ENCODE data around the gene HEATR9.
A peak's percentile ranks its signal among the peaks of the same experiment; 100 is the strongest.

HEATR9 gene

DNA sequence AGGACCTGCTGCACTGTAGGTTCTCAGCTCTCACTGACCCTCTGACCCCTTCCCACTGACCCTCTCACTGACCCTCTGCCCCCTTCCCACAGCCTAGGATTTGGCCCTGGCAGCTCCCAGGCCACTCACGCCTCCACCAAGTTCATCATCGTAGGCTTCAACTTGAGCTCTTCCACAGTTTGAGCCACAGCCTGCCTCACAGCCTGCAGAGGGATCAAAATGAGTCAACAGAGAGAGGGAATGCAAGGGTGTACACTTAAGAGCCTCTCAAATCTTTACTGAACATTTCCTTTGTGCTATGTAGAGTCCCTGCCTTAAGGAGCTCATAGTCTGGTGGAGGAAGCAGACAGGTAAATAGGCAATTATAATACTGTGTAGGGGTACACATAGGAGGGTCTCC is 12.1 kb downstream of the HEATR9 start:
- DNase-seq, result no peak

DNA sequence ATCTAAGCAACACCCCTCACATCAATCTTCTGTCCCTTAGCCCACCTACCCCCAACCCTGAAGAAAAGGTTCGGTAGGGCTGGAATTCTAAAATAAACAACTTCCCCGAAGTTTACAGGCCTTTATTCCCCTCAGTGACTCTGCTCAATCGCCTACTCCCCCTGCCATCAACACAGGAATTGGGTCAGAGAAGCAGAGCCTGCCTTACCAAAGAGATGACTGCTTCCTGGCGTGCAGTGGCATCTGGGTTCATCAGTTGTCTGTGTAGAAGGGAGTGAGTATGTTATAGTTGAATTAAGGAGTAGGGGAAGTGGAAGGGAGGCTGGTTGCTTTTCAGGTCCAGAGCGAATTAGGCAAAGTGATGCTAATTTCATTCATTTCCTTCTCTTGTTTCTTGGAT is 12.7 kb downstream of the HEATR9 start:
- DNase-seq, result no peak

- DNase-seq, result peak; percentile 40
These were observed 19.0 kb downstream of the HEATR9 start for GRCh38 chr17:35849469-35850348.

GRCh38 chr17:35847633-35848373 is 20.9 kb downstream of the HEATR9 start:
- DNase-seq, result no peak

GRCh38 chr17:35847006-35847405 is 21.7 kb downstream of the HEATR9 start:
- no peak for DNase-seq

GRCh38 chr17:35846055-35846809 is 22.5 kb downstream of the HEATR9 start:
- no peak for DNase-seq

- no peak for DNase-seq
These were observed 24.1 kb downstream of the HEATR9 start for GRCh38 chr17:35844547-35844946.

GRCh38 chr17:35843698-35844097 is 25.0 kb downstream of the HEATR9 start:
- no peak for DNase-seq

GRCh38 chr17:35842239-35842638 is 26.5 kb downstream of the HEATR9 start:
- DNase-seq, result no peak

GRCh38 chr17:35841505-35841904 is 27.2 kb downstream of the HEATR9 start:
- no peak for DNase-seq

DNA sequence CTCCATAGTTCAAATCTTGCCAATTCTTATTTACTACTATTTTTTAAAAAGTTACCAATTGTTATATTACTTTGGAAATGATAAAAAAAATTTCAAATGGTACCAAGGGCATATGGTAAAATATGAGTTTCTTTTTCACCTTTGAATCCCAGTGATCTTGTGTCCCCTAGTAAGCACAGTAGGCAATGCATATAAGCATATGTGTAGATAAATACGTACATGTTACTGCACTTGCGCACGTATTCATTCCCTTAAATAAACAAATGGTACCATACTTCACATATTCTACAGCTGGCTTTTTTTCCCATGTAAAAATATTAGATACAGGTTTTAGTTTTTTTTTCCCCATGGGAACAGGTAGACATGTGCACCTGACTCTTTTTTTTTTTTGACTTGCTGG is 27.6 kb downstream of the HEATR9 start:
- no peak for DNase-seq

GRCh38 chr17:35825206-35825605 is 43.5 kb downstream of the HEATR9 start:
- DNase-seq, result no peak

GRCh38 chr17:35821308-35821707 is 47.4 kb downstream of the HEATR9 start:
- no peak for DNase-seq

DNA sequence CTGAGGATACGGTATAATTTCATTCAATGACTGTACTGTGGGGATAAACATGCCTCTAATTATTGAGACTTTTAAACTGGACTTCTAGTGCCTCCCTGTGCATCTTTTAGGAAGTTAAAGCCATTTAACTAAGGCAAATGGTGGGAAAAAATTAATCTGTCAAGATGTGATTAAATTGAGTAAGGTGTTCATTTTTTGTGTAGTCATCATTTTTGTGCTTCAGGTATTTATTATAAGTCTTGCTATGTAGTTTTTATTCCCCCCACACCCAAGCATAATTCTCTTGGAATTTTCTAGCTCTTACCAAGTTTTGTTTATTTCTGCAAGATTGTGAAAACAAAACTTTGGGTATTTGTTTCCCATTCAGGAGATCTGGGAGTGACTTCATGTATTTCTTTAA is 49.2 kb downstream of the HEATR9 start:
- no peak for DNase-seq

DNA sequence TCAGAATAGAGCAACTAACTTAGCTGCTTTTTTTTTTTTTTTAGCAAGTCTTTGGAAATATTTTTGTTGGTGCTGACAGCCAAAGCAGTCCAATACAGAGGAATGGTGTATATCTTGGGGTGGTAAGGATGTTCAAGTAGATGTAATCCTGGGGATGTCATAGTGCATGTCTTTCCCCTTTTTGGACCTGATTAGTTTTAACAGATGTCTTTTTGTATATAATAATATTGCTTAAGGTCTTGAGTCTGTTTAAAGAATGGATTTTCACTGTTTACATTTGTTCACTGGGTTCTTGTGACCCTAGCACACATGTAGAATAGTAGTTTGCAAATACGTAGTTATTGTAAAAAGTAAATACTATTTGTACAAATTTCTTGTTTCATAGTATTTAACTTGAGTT is 51.5 kb downstream of the HEATR9 start:
- DNase-seq, result no peak

DNA sequence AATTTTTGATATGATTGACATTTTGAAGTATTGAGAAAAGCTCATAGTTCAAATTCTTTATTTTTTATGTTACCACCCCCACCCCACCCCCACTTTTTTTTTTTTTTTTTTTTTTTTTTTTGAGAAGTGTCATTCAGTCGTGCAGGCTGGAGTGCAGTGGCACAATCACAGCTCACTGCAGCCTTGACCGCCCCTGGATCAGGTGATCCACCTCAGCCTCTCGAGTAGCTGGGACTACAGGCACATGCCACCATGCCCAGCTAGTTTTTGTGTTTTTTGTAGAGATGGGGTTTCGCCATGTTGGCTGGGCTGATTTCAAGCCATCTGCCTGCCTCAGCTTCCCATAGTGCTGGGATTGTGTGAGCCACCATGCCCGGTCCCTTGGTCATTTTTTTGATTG is 52.0 kb downstream of the HEATR9 start:
- DNase-seq, result no peak

DNA sequence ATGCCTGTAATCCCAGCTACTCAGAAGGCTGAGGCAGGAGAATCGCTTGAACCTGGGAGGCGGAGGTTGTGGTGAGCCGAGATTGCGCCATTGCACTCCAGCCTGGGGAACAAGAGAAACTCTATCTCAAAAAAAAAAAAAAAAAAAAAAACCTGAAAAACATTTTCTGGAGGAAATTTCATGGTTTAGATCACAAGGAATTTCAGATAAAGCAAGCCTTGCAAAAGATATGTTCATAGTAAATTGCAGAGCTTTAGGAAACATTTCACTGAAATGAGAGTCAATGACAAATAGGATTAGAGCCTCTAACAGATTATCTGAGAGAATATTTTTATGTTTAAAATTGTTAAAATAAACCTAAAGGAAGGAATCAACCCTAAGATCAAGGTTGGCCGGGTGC is 56.2 kb downstream of the HEATR9 start:
- no peak for DNase-seq

DNA sequence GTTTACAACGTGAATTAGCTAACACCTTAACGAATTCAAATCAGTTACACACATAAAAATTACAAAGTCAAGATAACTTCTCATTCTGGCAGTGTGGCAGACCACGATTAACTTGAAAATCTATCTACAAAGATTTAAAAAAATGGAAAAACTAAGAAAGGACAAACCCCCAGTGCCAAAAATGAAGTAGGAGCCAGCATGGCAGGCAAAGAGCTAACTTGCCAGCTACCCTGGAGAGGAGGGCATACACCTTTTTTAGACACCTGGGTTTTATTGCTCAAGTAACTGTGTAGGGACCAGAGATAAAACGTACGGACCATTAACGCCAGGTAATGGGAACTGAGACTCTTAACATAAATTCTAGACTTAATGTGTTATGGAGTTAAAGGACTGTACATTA is 56.9 kb downstream of the HEATR9 start:
- no peak for DNase-seq

DNA sequence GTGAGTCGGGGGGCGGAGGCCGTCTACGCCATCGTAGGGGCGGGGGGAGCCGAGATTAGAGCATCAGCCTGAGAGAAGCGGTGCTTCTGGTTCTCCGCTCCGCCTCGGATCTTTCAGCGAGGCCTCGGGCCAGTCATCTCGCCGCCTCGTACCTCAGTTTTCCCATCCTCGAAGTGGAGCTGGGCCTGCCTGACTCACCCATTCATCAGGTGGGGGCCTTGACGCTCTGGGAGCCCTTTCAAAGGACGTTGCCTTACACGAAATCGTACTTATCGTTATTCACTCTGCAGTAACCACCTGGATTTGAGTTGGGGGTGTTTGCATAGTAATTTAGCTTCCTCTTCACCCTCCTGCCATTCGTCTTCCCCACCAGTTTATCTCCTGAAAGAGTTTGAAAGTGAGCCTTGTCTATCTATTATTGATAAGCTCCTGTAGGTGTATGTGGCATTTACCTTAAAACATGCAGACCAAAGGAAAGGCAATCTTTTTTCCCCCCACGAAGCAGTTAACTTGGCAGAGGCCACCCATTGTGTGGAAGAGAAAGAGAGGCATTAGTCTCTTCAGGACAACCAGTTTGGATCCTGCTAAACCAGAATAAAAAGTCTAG is 58.7 kb downstream of the HEATR9 start:
- no peak for DNase-seq

GRCh38 chr17:35808962-35809854 is 59.5 kb downstream of the HEATR9 start, which contains the start of gene TAF15:
Gene TAF15, plus strand, starts transcription at chr17:35809484. Its CDS starts 86 bp downstream, at chr17:35809570.
- DNase-seq, result peak; percentile 97

DNA sequence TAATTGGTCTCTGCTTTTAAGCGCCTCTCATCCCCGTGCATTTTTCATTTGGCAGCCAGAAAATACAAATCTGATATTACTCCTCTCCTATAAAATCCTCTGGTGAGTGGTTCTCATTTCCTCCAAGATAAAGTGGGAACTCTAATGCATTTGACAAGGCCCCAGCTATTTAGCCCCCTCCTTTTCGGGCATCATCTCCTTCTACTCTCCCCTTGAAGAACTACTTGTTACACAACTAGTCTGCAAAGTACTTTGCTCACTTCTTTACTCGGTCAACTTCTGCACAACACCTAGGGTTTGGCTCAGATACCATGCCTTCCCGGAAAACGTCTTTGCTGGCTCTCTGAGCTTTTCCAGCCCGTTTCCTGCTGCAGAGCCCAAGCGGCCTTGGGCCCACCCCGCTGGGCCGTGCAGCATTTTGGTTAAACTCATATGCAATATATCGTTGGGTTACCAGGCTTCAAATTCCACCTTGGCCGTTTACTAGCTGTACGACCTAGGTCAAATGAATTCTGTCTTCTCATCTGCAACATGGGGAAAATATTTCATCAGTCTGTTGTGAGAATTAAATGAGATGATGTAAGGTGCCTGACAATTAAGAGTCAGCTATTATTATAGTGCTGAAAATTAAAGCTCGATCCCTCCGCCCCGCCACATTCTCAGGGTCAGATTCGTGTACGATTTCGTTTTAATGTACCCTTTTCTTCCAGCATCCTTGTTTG is 60.3 kb downstream of the HEATR9 start:
- DNase-seq, result no peak
